ENCODE measurements around the gene RBKS.

Gene RBKS

DNA sequence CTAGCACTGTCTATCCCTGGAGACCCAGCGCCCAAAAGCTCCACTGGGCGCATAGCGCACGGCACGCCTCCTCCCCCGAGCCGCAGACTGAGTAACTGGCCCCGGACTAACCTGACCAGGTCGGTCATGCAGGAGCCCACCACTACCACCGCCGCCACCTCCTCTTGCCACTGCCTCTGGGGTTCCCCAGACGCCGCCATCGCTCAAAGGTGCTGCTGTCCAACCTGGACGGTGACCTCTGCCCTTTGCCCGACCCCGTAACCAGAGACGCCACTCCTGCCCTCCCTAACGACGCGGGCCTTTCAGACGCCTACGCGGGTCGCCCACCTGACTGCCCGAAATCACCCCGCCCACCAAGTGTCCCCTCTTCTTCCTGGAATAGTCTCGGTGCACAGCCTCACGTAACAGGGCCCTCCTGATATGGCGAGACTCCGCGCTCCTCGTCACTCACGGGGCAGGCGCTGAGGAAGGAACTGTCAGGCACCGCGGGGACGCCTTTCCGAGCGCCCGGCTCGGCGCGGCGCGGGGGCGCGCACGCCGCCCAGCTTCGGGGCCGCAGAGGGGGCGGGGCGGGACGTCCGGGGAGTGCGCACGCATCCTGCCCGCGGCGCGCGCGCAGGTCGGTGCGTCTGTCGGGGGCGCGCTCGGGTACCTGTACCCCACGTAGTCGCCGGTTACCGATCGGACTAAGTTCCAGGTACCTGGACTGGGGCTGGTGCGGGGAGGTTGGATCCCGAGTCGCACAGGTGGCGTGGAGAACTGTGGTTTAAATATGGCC, at the start of gene RBKS, which contains the start of gene BABAM2:
Gene RBKS (minus strand): TSS at position 242 of the 778 bp plus-strand sequence. CDS start 42 bp downstream, at position 200.
Gene BABAM2 (plus strand): TSS at position 584 of the 778 bp plus-strand sequence. CDS start 3,828 bp downstream, outside the sequence.
- peak; percentile 93 to 95 for DNase-seq

DNA sequence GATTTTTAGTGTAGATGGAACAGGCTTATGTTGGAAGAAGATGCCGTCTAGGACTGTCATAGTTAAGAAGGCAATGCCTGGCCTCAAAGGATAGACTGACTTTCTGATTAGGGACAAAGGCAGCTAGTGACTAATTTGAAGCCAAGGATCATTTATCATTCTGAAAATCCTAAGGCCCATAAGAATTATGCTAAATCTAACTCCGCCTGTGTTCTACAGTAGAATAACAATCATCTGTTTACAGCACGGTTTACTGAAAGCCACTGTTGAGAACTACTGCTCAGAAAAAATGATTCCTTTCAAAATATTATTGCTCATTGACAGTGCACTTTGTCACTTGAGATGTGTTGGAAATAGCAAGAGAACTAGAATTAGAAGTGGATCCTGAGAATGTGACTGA, 44.8 kb upstream of the RBKS start:
- DNase-seq, result no peak

DNA sequence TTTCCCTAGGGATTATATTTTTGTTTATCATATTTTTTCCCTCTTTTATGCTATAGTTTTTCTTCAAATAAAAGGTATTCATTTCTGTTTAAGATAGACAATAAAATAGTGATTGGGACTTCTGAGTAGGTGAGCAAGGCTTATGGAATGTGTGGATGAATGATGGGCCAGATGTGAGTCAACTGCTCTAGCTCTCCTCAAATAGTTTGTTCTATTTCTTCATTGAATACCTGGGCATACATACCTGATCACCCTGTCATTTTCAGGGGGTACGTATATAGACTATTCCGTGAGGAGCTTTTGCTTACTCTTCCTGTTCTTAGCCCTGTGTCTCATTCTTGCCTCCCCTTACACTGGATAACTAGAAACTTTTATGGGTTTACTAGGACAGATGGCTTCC, 42.2 kb upstream of the RBKS start:
- DNase-seq, result no peak

DNA sequence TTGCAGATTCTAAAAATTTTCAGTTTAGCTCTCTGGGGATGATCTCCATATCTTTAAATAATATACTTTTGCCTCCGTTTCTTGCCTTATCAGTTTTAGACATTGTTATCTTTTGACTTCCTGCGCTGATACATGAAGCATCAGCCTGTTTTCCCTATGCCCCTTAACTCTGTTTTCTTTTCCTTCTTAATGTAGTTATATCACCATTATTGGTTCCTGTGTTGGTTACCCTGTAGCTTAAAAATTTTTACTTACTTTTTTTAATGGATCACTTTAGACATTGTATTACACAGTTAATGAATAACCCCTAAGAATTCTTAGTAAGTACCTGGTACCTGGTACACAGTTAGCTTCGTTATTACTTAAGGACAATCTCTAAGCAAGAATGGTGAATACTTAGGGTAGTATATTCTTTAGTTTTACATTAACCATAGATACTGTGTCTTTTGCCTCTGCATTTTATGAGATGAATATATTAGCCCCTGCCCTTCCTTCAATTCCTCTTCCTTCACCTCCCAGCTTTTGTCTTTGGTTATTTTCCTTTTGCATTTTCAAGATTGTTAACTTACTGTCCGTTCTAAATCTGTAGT, 41.3 kb upstream of the RBKS start:
- DNase-seq, result no peak

DNA sequence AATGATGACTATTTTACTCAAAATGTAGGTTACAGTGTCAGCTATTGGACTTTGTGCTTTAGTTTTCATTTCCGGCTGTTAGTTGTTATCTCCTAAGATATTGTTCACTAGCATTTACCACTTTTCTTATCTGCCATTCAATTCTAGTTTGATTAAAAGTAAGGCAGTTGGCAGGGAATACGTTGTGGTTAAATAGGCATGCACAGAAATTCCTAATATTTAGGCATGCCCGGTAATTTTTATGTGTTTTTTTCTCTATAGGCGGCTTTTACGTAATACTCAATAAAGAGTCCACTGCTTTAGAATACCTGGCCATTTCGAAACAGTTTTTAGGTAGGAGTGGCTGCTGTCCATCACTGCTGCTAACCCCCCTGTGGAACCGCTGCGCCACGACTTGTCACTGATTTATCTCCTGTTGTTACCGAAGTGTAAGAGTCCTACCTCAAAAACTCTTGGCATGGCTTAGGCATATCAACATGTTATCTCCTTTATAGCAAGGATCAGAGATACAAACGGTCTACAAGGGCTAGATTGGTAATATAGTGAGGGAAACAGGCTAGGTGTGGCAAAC, 39.8 kb upstream of the RBKS start:
- DNase-seq, result no peak

DNA sequence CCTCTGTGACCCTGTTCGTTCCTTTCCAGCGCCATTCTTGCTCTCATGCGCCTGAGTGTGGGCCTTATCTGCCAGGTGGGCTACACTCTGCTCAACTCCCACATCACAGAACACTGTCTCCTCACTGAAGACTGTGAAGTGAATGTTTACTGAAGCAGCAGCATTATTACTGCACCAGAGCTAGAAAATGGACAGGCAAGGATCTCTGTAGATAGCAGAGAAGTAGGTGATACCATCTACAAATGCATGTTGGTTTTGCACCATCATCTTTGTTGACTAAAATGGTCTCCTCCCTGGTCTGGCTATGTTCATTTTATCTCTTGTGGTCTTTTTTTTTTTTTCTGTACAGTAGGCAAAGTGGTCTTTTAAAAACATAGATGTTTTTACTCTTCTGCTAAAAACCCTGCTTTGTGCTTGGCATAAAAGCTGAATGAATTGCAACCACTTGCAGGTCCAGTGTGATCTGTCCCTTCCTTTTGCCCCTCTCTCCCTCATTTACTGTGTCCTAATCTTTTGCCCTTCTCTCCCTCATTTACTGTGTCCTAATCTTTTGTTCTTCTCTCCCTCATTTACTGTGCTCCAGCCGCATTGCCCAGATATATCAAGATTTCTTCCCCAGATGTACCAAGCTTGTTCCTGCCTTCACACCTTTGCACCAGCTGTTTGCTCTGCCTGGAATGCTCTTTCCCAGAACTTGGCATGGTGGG, 35.7 kb upstream of the RBKS start:
- no peak for DNase-seq

DNA sequence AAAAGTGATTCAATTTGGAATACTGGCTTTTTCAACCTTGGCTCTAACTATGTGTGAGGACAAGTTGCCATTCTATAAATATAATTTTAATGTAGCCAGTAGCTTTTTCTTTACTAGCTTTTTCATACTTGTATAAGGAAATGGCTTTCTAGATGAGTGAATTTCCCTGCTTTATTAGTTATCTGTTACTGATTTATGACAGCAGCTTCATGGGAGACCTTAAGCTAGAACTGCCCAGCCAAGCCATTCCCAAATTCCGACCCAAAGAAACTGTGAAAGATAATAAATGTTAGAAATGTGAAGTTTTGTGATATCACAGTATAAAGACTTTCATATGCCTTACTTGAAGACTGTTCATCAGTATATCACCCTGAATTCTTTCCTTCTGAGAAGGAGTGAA, 32.7 kb upstream of the RBKS start:
- DNase-seq, result no peak

DNA sequence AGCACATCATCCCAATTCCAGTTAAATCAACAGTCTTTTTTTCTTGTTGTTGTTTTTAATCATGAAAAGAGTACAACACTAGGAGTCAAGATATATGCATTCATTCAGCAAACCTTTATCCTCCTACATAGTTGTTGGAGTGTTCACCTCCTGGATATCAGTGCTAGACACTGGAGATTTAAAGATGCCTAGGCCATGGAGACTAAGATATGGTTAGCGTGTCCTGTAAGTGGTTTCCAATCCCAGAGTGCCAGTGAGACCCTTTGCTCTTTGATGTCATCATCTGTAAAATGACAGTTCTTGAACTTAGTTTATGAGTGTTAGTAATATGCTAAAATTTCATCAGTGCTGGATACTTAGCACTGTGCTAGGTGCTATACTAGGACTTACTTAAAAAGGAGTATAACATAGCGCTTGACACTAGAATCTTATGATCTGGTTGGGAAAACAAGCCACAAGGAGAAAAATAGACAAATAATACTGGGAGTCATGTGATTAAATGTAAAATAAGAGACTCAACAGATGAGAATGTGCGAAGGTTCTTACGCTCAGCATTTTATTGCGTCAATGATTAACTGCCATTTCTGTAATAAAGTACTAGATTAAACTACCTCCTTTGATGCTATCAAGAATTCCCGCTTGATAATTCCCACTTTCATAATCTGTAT, 31.8 kb upstream of the RBKS start:
- no peak for DNase-seq

DNA sequence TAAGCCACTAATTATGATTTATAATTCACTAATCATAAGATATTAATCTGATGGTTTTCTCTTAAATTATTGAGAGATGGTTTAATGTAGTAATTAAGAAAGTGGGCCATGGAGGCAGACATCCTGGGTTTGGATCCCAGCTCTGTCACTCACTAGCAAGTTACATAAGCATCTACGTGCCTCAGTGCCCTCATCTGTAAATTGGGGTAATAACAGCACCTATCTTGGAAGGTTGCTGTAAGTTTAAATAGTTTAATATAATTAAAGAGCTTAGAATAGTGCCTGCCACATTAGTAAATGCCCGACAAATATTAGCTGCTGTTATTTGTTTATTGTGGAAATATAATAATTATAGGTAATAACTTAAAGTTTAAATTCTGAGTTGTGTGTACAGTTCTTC, 31.2 kb upstream of the RBKS start:
- no peak for DNase-seq

DNA sequence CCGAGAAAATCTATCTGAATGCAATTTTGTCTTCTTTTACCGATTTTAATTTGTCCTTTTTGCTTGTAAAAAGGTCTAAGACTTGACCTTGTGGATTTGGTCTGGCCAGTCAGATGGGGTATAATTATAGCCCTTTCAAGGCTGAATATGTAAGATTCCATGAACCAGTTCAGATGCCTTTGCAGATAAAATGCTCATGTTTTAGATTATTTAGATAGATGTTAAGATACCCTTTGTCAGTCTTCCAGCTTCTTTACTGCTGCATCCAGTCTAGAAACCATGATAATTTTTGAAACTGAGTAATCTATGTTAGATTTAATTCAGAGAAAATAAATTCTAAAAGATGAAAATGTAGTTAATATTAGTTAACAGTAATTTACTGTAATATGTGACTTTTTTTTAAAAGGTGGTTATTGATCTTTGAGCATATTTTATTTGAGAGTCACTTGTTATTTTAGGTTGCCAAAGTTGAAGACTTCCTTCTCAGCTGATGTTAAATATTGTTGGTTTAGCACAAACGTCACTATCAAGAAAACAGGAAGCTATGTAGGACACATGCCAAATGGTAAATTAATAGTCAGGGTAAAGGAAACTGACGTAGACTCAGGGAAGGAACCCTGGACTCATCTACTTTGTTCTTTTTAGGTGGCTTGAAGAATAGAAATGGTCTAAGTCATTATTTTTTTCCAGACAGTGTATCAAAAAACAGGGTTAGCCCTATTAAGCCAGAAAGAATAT, 30.1 kb upstream of the RBKS start:
- DNase-seq, result no peak

DNA sequence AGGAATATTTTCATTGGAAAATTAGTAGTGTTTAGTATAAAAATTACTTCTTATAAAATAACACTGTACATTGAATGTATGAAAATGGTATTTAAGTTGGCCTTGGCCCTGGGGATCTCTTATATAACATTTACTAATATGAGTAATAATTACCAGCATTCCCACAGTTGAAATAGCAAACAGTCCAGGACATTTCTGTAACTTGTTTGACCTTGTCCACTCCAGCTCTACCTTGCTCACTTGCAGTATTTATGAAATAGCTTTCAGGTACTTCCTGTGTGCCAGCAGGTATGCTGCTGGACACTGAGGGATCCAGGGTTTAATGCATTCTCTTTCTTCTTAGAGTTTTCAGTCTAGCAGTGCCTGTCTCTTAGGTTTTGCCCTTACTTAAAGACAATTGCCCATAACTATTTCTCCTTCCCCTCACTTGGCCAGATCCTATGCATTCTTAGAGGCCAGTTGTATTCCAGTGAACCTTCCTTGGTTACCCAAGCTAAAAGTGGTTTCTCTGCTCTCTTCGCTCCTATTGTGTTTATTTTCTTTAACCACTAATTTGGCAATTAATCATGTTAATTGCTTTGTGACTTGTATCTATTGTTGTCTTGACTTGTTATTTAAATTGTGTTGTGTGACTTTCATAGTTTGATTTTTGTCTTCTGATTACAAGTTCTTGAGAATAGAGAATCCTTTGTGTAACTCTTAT, 26.3 kb upstream of the RBKS start:
- DNase-seq, result no peak

DNA sequence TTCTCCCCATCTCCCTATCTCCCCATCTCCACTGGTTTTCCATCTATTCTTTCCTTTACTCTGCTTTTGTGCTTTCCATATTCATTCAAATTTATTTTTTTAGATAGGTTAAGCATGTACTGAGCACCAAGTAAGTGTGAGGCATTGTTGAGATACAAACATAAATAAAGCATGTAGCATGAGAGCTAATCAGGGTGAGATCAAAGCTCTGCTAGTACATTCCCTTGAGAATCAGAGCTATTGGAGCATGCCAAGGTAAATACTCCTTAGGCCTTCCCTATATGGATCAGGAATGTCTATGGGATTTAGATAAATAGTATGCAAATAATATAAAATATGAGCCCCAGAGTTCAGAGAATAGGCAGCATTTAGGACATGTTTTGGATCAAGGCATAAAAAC, 25.7 kb upstream of the RBKS start:
- DNase-seq, result no peak

DNA sequence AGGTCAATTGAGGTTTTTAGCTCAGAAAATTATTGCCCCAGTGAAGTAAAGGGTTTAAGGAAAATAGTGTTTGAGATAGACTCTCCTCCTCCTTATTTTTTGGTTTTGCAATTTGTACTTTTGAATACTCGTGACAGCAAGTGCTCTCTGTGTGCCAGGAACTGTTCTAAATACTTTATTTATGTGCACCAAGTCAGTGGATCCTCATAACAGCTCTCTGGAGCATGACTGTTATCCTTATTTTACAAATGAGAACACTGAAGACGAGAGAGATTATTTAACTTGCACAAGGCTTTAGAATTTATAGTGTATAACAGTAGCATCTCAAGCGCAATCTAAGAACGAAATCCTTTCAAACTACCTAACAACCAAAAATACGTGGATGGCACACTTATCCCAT, 25.0 kb upstream of the RBKS start:
- no peak for DNase-seq

DNA sequence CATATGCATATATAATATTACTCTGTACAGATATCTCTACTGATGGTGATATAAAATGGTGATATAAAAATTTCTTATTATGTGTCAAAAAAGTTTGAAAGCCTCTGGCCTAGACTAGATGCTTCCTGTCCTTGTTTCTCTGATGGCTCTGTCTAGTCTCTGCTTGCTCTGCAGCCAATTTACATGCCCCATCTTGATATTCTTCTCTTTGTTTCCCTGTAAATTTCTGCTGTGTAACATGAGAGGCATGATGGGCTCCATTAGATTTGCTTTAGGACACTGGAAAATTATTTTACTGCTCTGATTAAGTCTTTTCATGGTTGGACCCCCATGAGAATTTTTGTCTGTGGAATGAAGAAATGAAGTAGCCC, 24.6 kb upstream of the RBKS start:
- no peak for DNase-seq

DNA sequence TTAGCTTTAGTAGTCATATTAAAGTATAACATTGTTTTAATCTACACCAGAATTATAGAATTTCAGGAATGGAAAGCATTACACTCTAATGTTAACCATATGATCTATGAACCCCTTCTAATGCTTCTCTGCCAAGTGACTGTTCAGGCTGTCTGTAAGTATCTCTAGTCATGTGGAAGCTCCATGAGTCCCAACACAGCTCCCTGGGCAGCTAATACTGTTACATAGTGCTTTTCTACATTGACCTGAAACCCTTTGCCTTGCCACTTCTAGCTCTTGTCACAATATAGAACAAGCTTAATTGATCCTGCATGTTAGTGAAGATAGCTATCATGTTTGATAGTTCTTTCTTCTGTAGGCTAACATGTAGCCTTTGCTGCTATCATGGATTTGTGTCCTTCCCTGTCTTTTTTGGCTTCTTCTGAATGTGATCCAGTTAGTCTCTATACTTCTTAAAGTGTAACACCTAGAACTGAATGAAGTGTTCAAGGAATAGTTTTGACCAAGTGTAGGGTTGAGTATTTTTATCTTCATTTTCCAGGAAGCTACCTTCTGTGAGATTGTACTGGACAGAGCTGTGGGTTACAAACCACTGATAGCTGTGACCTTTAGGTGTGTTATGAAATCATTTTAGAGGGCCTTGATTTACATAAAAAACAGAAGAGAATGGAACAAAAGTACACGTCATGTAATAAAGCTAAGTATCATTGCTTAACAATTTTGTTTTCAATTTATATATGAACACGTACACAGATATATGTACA, 24.0 kb upstream of the RBKS start:
- no peak for DNase-seq

DNA sequence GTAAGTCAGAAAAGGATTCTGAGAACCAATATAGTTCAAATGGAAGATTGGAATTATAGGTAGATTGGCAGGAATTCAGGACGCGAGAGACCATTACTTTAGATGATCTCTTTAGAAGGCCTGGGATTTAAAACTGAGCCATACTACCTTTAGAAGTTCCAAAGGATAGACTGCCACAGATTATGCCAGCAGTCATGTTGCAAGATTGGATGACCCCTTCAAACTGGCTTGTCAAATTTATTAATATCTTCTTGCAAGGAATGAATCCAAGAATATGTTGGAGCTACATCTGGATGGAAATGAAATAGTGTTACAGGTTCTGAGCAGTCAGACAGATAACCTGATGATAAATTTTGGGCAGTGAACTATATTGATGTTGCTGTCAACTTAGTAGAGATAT, 22.3 kb upstream of the RBKS start:
- no peak for DNase-seq

DNA sequence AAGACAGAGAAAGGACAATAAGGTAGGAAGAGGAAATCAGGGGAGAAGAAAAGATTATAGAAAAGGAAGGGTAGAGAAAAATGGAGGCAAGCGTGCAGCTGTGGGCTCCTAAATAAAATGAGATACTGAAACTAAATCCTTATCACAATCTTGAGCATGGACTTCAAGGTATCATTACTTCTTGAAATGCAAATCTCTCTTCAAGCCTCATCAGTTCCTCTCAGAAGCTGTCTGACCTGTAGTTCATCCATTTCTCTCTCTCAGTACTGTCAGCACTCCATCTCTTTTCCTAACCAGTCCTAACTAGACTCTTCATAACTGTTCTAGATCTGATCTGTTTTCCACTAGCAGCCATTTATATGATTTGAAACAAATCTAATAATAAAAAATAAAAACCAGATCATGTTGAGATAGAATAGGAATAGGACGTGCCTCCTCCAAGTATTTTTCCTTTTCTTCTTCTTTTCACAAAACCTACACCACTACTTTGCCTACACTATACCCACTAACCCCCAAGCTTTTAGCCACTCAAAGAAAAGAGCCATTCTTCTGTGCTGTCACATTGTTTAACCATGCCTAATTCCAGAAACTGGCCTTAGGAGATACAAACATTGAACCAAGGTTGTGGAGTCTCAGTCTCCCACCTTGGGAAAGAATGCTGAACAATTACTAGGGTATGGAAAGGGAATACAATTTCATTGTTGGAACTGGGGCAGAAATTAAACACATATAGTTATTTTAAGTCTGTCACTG, 21.4 kb upstream of the RBKS start:
- DNase-seq, result no peak

DNA sequence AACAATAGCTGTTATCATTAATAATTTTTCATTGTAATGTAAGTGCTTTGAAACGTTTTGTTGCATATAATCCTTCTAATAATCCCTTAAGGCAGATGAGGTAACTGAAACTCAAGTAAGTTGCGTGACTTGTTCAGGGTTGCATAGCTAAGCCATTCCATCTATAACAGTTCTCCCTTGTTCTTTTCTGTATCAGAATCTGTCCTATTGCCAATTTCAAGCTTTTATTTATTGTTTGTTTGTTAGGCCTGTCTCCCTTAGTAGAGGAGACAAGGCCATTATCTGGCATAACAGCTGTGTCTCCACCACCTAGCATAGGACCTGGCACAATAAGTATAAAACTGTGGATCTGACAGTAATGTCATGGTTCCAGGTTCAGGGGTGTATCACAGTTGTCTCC, 19.7 kb upstream of the RBKS start:
- no peak for DNase-seq

DNA sequence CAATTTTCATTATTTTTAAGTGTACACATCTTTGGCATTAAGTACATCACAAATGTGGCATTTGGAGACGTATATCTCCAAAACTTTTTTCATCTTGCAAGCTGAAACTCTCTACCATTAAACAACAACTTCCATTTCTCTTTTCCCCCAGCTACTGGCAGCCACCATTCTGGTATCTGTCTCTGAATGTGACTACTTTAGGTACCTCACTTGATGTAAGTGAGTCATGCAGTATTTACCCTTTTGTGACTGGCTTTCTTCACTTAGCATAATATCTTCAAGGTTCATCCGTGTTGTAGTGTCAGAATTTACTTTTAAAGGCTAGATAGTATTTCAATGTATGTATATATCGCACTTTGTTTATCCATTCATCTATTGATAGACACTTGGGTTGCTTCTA, 17.4 kb upstream of the RBKS start:
- no peak for DNase-seq

DNA sequence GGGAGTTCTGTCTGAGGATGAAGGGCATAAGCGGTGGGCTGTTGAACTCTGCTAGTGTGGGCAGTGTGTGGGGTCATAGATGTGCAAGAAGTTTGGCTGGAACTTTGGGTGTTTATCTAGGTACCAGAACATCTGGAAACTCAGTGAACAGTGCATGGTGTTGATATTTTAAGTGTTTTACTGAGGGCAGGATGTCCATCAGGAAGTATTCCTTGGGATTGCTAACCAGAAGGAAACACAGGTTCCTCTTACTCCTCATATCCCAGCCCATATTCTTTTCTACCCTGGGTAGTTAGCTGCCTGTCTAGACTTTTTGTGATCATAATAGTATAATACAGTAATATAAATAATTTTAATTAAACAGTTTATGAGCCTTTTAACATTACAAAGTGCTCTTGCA, 15.9 kb upstream of the RBKS start:
- DNase-seq, result no peak

DNA sequence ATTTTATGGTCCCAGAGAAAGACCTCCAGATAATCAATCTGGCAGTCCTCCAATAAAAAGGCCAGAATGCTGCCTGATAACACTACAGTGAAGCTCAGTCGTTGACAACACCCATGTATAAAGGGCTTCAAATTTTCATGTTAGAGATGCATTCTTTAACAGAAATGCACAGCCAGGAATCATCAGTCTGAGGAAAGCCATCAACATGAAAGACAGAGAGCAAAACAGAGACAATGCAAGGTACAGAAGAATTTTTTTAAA, 14.1 kb upstream of the RBKS start:
- DNase-seq, result no peak

Measured in activated T-cell treated with anti-CD3 and anti-CD28 coated beads, Interleukin-2, amount 50 U/mL, for 48 hours (primary cell).